Tibial nerve (tissue), 4 donors: ENCODE measurements around the gene GRM8.

ENCODE experiments used
- EP300 ChIP-seq, 2 donors: sonication (generic); formaldehyde crosslinking; IDR thresholded peaks; one replicate each; pipeline ENCODE4 v1.6.1; 2017; ENCODE audit warnings: antibody characterized with exemption in 2 of 2, mild to moderate bottlenecking in 1 of 2
- POLR2A ChIP-seq, 2 donors: fragments of 450-650 bp; IDR thresholded peaks; one replicate each; pipeline ENCODE4 v1.6.1; 2017; ENCODE audit warnings: antibody characterized with exemption in 2 of 2, mild to moderate bottlenecking in 2 of 2, moderate library complexity in 2 of 2
- TF ChIP-seq, protein P1 (sequence below), 5 experiments: fragments of 200-600 bp in 3 of 5; fragments of 450-650 bp in 2 of 5; sonication (generic) in 3 of 5; IDR thresholded peaks; one replicate each; pipeline ENCODE4 v1.5.1; 2016 to 2019; ENCODE audit warnings: antibody characterized with exemption in 5 of 5, mild to moderate bottlenecking in 3 of 5, moderate library complexity in 2 of 5

- TF ChIP-seq, protein P1, sequence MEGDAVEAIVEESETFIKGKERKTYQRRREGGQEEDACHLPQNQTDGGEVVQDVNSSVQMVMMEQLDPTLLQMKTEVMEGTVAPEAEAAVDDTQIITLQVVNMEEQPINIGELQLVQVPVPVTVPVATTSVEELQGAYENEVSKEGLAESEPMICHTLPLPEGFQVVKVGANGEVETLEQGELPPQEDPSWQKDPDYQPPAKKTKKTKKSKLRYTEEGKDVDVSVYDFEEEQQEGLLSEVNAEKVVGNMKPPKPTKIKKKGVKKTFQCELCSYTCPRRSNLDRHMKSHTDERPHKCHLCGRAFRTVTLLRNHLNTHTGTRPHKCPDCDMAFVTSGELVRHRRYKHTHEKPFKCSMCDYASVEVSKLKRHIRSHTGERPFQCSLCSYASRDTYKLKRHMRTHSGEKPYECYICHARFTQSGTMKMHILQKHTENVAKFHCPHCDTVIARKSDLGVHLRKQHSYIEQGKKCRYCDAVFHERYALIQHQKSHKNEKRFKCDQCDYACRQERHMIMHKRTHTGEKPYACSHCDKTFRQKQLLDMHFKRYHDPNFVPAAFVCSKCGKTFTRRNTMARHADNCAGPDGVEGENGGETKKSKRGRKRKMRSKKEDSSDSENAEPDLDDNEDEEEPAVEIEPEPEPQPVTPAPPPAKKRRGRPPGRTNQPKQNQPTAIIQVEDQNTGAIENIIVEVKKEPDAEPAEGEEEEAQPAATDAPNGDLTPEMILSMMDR (IDR thresholded peaks at IDR 0.05) = no peak
- no peak for TF ChIP-seq EP300 (IDR thresholded peaks at IDR 0.05)
- no peak for TF ChIP-seq POLR2A (IDR thresholded peaks at IDR 0.05)
Observed at GRCh38 chr7:126493801-126494200, 758.9 kb downstream of the GRM8 start.
